K562 (cell line): Measurements from ENCODE around the gene BNC2. TPM values are rescaled to one million over a fixed set of nuclear protein-coding genes. Genes with fewer than 3 reads are reported as not detected.

Source experiments
- ATAC-seq: fragments of 200-7000 bp; cut with Tn5 transposase; 3 replicates; pipeline ENCODE4 v1.9.1; 2020; ENCODE audit warnings: moderate library complexity
- BruUV-seq: library from RNA; stranded (reverse); fragments of 400-500 nt; replicated peaks from 2 replicates; lab custom pipeline; 2021; lab: Mats Ljungman, UMichigan
- CTCF ChIA-PET: fragments of 300-600 bp; formaldehyde crosslinking; extraction: SDS; loops from one replicate; lab custom pipeline; 2021; ENCODE audit warnings: low intra/inter-chr PET ratio; lab: Yijun Ruan, JAX
- POLR2A ChIA-PET: fragments of 300-600, 350-650 bp; sonication (Branson Sonifier 250); formaldehyde crosslinking; extraction: SDS; loops from one replicate; lab custom pipeline; 2021; ENCODE audit warnings: antibody characterized with exemption, inconsistent platforms; lab: Yijun Ruan, JAX
- DNase-seq, 4 experiments: peaks; one replicate each; pipeline versions ENCODE4 v3.0.0 to v3.0.0-alpha.2; 2011 to 2018; ENCODE audit warnings: low spot score in 3 of 4, mixed read lengths in 3 of 4; ENCODE audit errors: extremely low read depth in 1 of 4
- FAIRE-seq: peaks from 2 replicates; lab custom pipeline; 2011; peaks lifted over from hg19 to GRCh38; lab: Jason Lieb, UNC
- H2AFZ ChIP-seq: 2 replicates; pipeline ENCODE4 v1.6.0; 2011; ENCODE audit warnings: low read depth, low read length, control low read depth, inconsistent platforms
- H3K27ac ChIP-seq: fragments of 200-600 bp; 3 replicates; pipeline ENCODE4 v1.8.0; 2011; ENCODE audit warnings: low read depth, mild to moderate bottlenecking, control low read depth, inconsistent platforms, low read length, moderate library complexity, mixed read lengths; ENCODE audit errors: extremely low read depth
- H3K27me3 ChIP-seq, 2 experiments: fragments of 300-600 bp in 1 of 2; 2 replicates in 1 of 2; 3 replicates in 1 of 2; pipeline versions ENCODE4 v1.6.0 to v1.8.0; 2011; ENCODE audit warnings: inconsistent platforms in 2 of 2, low read length in 2 of 2, mild to moderate bottlenecking in 1 of 2, mixed read lengths in 1 of 2, moderate library complexity in 1 of 2; ENCODE audit not compliant: control insufficient read depth in 2 of 2, insufficient read depth in 2 of 2
- H3K36me3 ChIP-seq: fragments of 300-600 bp; 3 replicates; pipeline ENCODE4 v1.8.0; 2011; ENCODE audit warnings: mild to moderate bottlenecking, low read length, inconsistent platforms; ENCODE audit not compliant: control insufficient read depth, insufficient read depth
- H3K4me1 ChIP-seq, 2 experiments: fragments of 200-600 bp in 1 of 2; replicated peaks in 1 of 2; 2 replicates in 1 of 2; 3 replicates in 1 of 2; pipeline versions ENCODE4 v1.5.1 to v1.8.0; 2011; ENCODE audit warnings: inconsistent platforms in 2 of 2, low read length in 2 of 2, mild to moderate bottlenecking in 1 of 2, mixed read lengths in 1 of 2, moderate library complexity in 1 of 2; ENCODE audit not compliant: control insufficient read depth in 2 of 2, insufficient read depth in 2 of 2
- H3K4me2 ChIP-seq: 2 replicates; pipeline ENCODE4 v1.6.1; 2011; ENCODE audit warnings: low read length, control low read depth, inconsistent platforms, mixed read lengths; ENCODE audit not compliant: insufficient read depth
- H3K4me3 ChIP-seq: fragments of 200-600 bp; sonication (generic), shearing (Covaris generic); 2 replicates; pipeline ENCODE4 v1.5.1; 2016; ENCODE audit warnings: control low read depth, inconsistent platforms
- H3K79me2 ChIP-seq: fragments of 200-600 bp; 3 replicates; pipeline ENCODE4 v1.8.0; 2011; ENCODE audit warnings: low read length, inconsistent platforms; ENCODE audit not compliant: control insufficient read depth, insufficient read depth
- H3K9ac ChIP-seq, 2 experiments: 2 replicates each; pipeline versions ENCODE4 v1.6.0 to v1.6.1; 2011; ENCODE audit warnings: low read depth in 2 of 2, low read length in 2 of 2, control low read depth in 1 of 2, inconsistent platforms in 1 of 2, mild to moderate bottlenecking in 1 of 2, mixed read lengths in 1 of 2; ENCODE audit not compliant: insufficient read depth in 1 of 2
- H3K9me1 ChIP-seq: one replicate; pipeline ENCODE4 v1.6.0; 2011; ENCODE audit warnings: inconsistent platforms, mild to moderate bottlenecking, low read length, moderate library complexity; ENCODE audit not compliant: control insufficient read depth, insufficient read depth
- H3K9me3 ChIP-seq: replicated peaks from 2 replicates; pipeline ENCODE4 v1.5.1; 2011; ENCODE audit warnings: low read depth, low read length, inconsistent platforms; ENCODE audit not compliant: control insufficient read depth, insufficient read depth
- H4K20me1 ChIP-seq: replicated peaks from 2 replicates; pipeline ENCODE4 v1.6.1; 2011; ENCODE audit warnings: low read length, inconsistent platforms, mixed read lengths; ENCODE audit not compliant: control insufficient read depth, insufficient read depth
- NRF1 ChIP-seq, 2 experiments: fragments of 450-650 bp; IDR thresholded peaks in 1 of 2; conservative IDR thresholded peaks in 1 of 2; 2 replicates each; pipeline ENCODE4 v1.6.1; 2014; ENCODE audit warnings: mild to moderate bottlenecking in 2 of 2
- PTTG1 ChIP-seq: fragments of 450-650 bp; IDR thresholded peaks from 2 replicates; pipeline ENCODE4 v1.6.1; 2016; ENCODE audit warnings: low read depth, mild to moderate bottlenecking, missing genetic modification characterization, missing compliant biosample characterization
- RBM14 ChIP-seq: fragments of 200-400 bp; formaldehyde crosslinking; IDR thresholded peaks from 2 replicates; pipeline ENCODE4 v1.6.1; 2018; ENCODE audit warnings: low read depth, mild to moderate bottlenecking, low read length, moderate library complexity, borderline replicate concordance; ENCODE audit not compliant: insufficient read depth
- SRSF3 ChIP-seq: fragments of 200-400 bp; formaldehyde crosslinking; IDR thresholded peaks from 2 replicates; pipeline ENCODE4 v1.6.1; 2016; ENCODE audit warnings: mild to moderate bottlenecking, low read length, moderate library complexity; ENCODE audit not compliant: insufficient read depth
- U2AF2 ChIP-seq: fragments of 200-400 bp; formaldehyde crosslinking; optimal IDR thresholded peaks from 2 replicates; pipeline ENCODE3; 2017; ENCODE audit warnings: low read depth, mild to moderate bottlenecking, low read length
- ZNF121 ChIP-seq: sonication (generic); formaldehyde crosslinking; conservative IDR thresholded peaks from 2 replicates; pipeline ENCODE4 v1.8.0; 2022; ENCODE audit warnings: missing genetic modification reagents
- ZNF224 ChIP-seq: sonication (generic); formaldehyde crosslinking; IDR thresholded peaks from 2 replicates; pipeline ENCODE4 v1.8.0; 2022; ENCODE audit warnings: mild to moderate bottlenecking, missing genetic modification reagents
- WGBS: fragments of 100-300 bp; shearing (Covaris generic); methylation state at CpG from one replicate; pipeline ENCODE4 v1.1.6; 2016; ENCODE audit warnings: low coverage, mixed read lengths; ENCODE audit not compliant: insufficient coverage; ENCODE audit errors: missing lambda C conversion rate; 5-methylcytosine and 5-hydroxymethylcytosine counted together
- in situ Hi-C: fragments of 300-500 bp; cut with MboI; formaldehyde crosslinking; loops from 4 replicates; pipeline ENCODE4 v1.15.0; 2018; ENCODE audit warnings: inconsistent platforms, mixed read lengths
- intact Hi-C: fragments of 100-400 bp; cut with micrococcal nuclease; formaldehyde crosslinking; loops from 2 replicates; pipeline ENCODE4 v1.14.2; 2022
- polyA plus RNA-seq, 8 experiments: library from polyadenylated mRNA; depleted of rRNA in 4 of 8; stranded (reverse) in 5 of 8; unstranded in 3 of 8; fragments of >200 nt; fragmentation: Nextera tagmentation in 2 of 8; fragmentation: Illumina TruSeq in 1 of 8; extraction: Ambion mirVana in 2 of 8; extraction: Trizol in 1 of 8; gene quantifications; 2 replicates each; pipeline versions ENCODE4 v1.2.1 to v1.2.3, GENCODE V29; 2011 to 2014; ENCODE audit warnings: inconsistent platforms in 1 of 8, missing spikeins in 1 of 8
- total RNA-seq, 7 experiments: library from RNA; depleted of rRNA in 6 of 7; stranded (reverse); fragments of >200 nt in 6 of 7; fragmentation: Illumina TruSeq in 2 of 7; extraction: Trizol in 2 of 7; gene quantifications; 2 replicates each; pipeline versions ENCODE4 v1.2.1 to v1.2.3, GENCODE V29; 2011 to 2021; ENCODE audit warnings: low replicate concordance in 1 of 7
- TF ChIP-seq, protein P1 (sequence below): sonication (generic); IDR thresholded peaks from 2 replicates; pipeline ENCODE4 v1.6.1; 2016
- TF ChIP-seq, protein P2 (sequence below), 2 experiments: fragments of 450-650 bp; IDR thresholded peaks; 2 replicates each; pipeline ENCODE4 v1.6.1; 2018; ENCODE audit warnings: mild to moderate bottlenecking in 2 of 2, low read depth in 1 of 2; ENCODE audit not compliant: partially characterized antibody in 2 of 2

Gene BNC2
- total and polyA plus RNA-seq, 9 of the 15 experiments (the other 6 are each of a cell fraction or from before 2014, with no cell fraction given): not detected

DNA sequence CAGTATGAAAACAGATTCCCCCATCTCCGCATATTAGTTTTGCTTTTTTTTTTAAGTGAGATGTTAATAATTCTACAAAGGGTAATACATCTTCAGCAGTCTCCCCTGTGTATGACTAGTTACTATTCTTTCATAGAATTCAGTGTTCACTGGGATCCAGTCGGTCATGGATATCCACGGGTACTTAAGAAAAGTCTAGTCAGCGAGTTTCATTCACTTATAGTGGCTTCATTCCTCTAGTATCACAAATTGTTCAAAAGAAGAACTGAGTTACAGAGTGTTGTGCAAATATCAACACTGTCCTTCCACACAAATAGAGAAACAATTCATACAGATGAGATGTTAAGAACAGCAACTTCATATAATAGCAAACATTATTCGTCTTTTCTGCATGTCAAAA is 35.7 kb downstream of the BNC2 start:
- in situ Hi-C loops (no loop called here), intact Hi-C loops (no loop called here)
- Histone ChIP-seq H3K27me3 (no peaks in the 10 kb centered on the region), H3K4me2 (no peak overlapping the region), H3K4me1 (no peaks in the 10 kb centered on the region), H3K36me3 (no peaks in the 10 kb centered on the region), H3K9me1 (no peaks in the 10 kb centered on the region), H2AFZ (no peak overlapping the region), H4K20me1 (no peaks in the 10 kb centered on the region), H3K9me3 (no peaks in the 10 kb centered on the region), H3K79me2 (no peaks in the 10 kb centered on the region), H3K4me3 (no peak overlapping the region), H3K27ac (no peak overlapping the region), H3K9ac (no peak overlapping the region)
- ChIA-PET CTCF (no interaction called here), POLR2A (no interaction called here)
- TF ChIP-seq, protein P1, sequence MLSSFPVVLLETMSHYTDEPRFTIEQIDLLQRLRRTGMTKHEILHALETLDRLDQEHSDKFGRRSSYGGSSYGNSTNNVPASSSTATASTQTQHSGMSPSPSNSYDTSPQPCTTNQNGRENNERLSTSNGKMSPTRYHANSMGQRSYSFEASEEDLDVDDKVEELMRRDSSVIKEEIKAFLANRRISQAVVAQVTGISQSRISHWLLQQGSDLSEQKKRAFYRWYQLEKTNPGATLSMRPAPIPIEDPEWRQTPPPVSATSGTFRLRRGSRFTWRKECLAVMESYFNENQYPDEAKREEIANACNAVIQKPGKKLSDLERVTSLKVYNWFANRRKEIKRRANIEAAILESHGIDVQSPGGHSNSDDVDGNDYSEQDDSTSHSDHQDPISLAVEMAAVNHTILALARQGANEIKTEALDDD: no peak
- TF ChIP-seq ZNF121 (CRISPR knock-in tag) (no peak), U2AF2 (no peak)
- no TSS peak for BruUV-seq
- WGBS: 1% methylated on average over 5 of the region's 5 CpGs
- DNase-seq: no peak
- ATAC-seq: no peak
- FAIRE-seq: no peak

DNA sequence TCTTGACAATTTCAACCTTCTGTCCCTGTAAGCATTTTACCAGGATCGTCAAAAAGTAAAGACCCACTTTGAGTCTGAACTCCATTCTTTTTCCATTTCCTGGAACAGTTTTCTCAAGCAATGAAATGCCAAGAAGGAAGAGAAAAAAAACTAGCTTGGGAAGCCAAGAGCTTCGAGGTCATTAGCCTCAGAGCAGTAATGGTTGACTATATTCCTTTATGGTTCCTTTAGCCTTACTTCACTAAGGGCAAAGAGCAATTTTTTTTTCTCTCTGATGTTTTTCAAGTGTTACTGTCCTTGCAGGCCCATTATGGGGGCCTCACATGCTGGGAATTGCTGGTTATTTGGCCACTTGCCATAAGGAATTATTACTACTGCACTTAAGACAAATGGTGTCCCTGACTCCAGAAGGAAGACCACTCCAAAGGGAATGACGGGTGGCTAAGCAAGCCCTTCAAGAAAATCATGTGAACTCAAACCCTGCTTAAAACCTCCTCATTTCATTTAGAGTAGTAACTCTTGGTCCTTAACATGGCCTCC is 37.1 kb downstream of the BNC2 start:
- Histone ChIP-seq H3K9me3 (no peaks in the 10 kb centered on the region), H4K20me1 (no peaks in the 10 kb centered on the region), H3K9me1 (no peaks in the 10 kb centered on the region), H3K4me1 (no peaks in the 10 kb centered on the region), H3K4me3 (no peak overlapping the region), H3K4me2 (no peak overlapping the region), H3K27me3 (no peaks in the 10 kb centered on the region), H3K36me3 (no peaks in the 10 kb centered on the region), H3K79me2 (no peaks in the 10 kb centered on the region), H3K9ac (no peak overlapping the region), H2AFZ (no peak overlapping the region), H3K27ac (no peak overlapping the region)
- 0% methylated on average over 2 of the region's 3 CpGs for WGBS
- ChIA-PET CTCF (no interaction called here), POLR2A (no interaction called here)
- FAIRE-seq (no peak), DNase-seq (no peak), ATAC-seq (no peak)
- BruUV-seq: no TSS peak
- intact Hi-C loops (no loop called here), in situ Hi-C loops (no loop called here)
- TF ChIP-seq SRSF3 (no peak), ZNF224 (CRISPR knock-in tag) (no peak), NRF1 (conservative IDR thresholded peaks at IDR 0.05 in 1 of 2, IDR thresholded peaks at IDR 0.05 in 1 of 2) (no peak), PTTG1 (tag) (no peak), RBM14 (no peak)
- TF ChIP-seq, protein P2, sequence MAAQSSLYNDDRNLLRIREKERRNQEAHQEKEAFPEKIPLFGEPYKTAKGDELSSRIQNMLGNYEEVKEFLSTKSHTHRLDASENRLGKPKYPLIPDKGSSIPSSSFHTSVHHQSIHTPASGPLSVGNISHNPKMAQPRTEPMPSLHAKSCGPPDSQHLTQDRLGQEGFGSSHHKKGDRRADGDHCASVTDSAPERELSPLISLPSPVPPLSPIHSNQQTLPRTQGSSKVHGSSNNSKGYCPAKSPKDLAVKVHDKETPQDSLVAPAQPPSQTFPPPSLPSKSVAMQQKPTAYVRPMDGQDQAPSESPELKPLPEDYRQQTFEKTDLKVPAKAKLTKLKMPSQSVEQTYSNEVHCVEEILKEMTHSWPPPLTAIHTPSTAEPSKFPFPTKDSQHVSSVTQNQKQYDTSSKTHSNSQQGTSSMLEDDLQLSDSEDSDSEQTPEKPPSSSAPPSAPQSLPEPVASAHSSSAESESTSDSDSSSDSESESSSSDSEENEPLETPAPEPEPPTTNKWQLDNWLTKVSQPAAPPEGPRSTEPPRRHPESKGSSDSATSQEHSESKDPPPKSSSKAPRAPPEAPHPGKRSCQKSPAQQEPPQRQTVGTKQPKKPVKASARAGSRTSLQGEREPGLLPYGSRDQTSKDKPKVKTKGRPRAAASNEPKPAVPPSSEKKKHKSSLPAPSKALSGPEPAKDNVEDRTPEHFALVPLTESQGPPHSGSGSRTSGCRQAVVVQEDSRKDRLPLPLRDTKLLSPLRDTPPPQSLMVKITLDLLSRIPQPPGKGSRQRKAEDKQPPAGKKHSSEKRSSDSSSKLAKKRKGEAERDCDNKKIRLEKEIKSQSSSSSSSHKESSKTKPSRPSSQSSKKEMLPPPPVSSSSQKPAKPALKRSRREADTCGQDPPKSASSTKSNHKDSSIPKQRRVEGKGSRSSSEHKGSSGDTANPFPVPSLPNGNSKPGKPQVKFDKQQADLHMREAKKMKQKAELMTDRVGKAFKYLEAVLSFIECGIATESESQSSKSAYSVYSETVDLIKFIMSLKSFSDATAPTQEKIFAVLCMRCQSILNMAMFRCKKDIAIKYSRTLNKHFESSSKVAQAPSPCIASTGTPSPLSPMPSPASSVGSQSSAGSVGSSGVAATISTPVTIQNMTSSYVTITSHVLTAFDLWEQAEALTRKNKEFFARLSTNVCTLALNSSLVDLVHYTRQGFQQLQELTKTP (IDR thresholded peaks at IDR 0.05; ENCODE audit: low read depth in 1 of 2, partially characterized antibody in 2 of 2): no peak
